Measurements from ENCODE around the gene TTC31. TPM values are rescaled to one million over a fixed set of nuclear protein-coding genes. Genes with fewer than 3 reads are reported as not detected.

TTC31 gene
- total and polyA plus RNA-seq, 2 experiments from 2014 or later, result 15.9 to 20.4 TPM

GRCh38 chr2:74534411-74534810, 51.5 kb downstream of the TTC31 start:
- in situ Hi-C loops (cut with MboI), result no loop called here
- no peaks in the 10 kb centered on the region for H4K20me1 ChIP-seq (ENCODE audit: insufficient read depth)
- H3K79me2 ChIP-seq (ENCODE audit: insufficient read depth), result peaks cover 24% of the 10 kb centered on the region
- no peak overlapping the region for H3K9ac ChIP-seq
- no peak for DNase-seq
- H3K9me2 ChIP-seq (ENCODE audit: insufficient read depth), result no peaks in the 10 kb centered on the region
- H3K9me3 ChIP-seq (ENCODE audit: low read depth), result no peaks in the 10 kb centered on the region
- no peak overlapping the region for H2AFZ ChIP-seq
- TF ChIP-seq EZH2 (IDR thresholded peaks at IDR 0.05; ENCODE audit: insufficient read depth, poor library complexity, severe bottlenecking), result no peak
- H3K36me3 ChIP-seq (ENCODE audit: low read depth), result no peaks in the 10 kb centered on the region
- no peak overlapping the region for H3K4me3 ChIP-seq
- peaks cover 31% of the 10 kb centered on the region for H3F3A ChIP-seq (ENCODE audit: insufficient read depth)
- no peaks in the 10 kb centered on the region for H3K27me3 ChIP-seq (replicated peaks; ENCODE audit: insufficient read depth)
- WGBS, 2 experiments (ENCODE audit: low coverage in 1 of 2, low lambda C conversion rate in 2 of 2, missing lambda C conversion rate in 2 of 2), result 71 to 72% methylated on average over 11 to 12 of the region's 12 CpGs
- H3K4me1 ChIP-seq (ENCODE audit: insufficient read depth), result peaks cover 14% of the 10 kb centered on the region
- H3K4me2 ChIP-seq (ENCODE audit: unreplicated experiment), result no peak overlapping the region
- H3K27ac ChIP-seq, result no peak overlapping the region

- H2AFZ ChIP-seq, result no peak overlapping the region
- H3K9me2 ChIP-seq (ENCODE audit: insufficient read depth), result no peaks in the 10 kb centered on the region
- H3K27ac ChIP-seq, result no peak overlapping the region
- WGBS, 2 experiments (ENCODE audit: low coverage in 1 of 2, low lambda C conversion rate in 2 of 2, missing lambda C conversion rate in 2 of 2), result 92% methylated on average over 10 of the region's 10 CpGs
- H3K27me3 ChIP-seq (replicated peaks; ENCODE audit: insufficient read depth), result no peaks in the 10 kb centered on the region
- no peaks in the 10 kb centered on the region for H3K9me3 ChIP-seq (ENCODE audit: low read depth)
- H3K4me1 ChIP-seq (ENCODE audit: insufficient read depth), result peaks cover 21% of the 10 kb centered on the region
- in situ Hi-C loops (cut with MboI), result no loop called here
- peaks cover 17% of the 10 kb centered on the region for H3K79me2 ChIP-seq (ENCODE audit: insufficient read depth)
- H3F3A ChIP-seq (ENCODE audit: insufficient read depth), result peaks cover 35% of the 10 kb centered on the region
- no peak for TF ChIP-seq EZH2phosphoT487 (IDR thresholded peaks at IDR 0.05; ENCODE audit: insufficient read depth, low read depth)
- no peak for TF ChIP-seq EZH2 (IDR thresholded peaks at IDR 0.05; ENCODE audit: insufficient read depth, poor library complexity, severe bottlenecking)
- no peak overlapping the region for H3K4me3 ChIP-seq
- no peaks in the 10 kb centered on the region for H3K36me3 ChIP-seq (ENCODE audit: low read depth)
- no peak overlapping the region for H3K9ac ChIP-seq
- no peak overlapping the region for H3K4me2 ChIP-seq (ENCODE audit: unreplicated experiment)
- DNase-seq, result no peak
- no peaks in the 10 kb centered on the region for H4K20me1 ChIP-seq (ENCODE audit: insufficient read depth)
Measured at GRCh38 chr2:74535440-74535965, 52.6 kb downstream of the TTC31 start.

DNA sequence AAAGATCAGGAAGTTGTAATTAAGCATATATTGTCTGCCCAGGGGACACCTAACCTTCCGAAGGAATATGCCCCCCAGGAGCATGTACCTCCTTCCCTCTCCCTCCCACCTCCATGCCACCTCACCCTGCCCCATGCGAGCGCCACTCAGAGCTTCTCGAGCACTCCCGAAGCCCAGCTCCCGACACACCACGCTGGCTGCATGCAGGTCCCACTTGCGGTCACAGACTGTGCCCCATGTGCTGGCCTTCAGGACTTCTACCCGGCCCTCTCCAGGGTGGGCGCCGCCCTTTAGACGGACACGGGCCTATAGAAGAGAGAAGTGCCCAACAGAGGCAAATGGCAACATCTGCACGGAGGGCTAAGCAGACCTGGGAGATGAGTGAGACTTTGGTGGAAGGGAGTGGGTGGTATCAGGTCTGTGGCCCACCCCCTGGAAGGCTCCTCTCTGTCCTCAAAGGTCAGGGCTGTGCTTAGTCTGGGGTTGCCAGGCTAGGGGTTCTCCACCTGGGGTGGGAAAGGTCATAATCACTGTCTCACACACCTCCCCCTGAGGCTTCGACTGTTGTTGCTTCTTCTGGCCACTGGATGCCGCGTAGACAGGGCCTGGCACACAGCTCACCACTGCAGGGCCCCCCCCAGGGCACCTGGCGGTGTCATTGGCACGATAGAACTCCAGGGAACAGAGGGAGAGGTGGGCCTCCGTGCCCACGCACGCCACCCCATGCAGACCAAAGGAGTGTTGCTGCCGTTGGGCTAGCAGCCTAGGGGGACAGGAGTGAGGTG, 53.5 kb downstream of the TTC31 start:
- no peaks in the 10 kb centered on the region for H3K36me3 ChIP-seq (ENCODE audit: low read depth)
- no peak for DNase-seq
- H4K20me1 ChIP-seq (ENCODE audit: insufficient read depth), result no peaks in the 10 kb centered on the region
- no peak overlapping the region for H3K4me2 ChIP-seq (ENCODE audit: unreplicated experiment)
- H3K4me3 ChIP-seq, result no peak overlapping the region
- H3K4me1 ChIP-seq (ENCODE audit: insufficient read depth), result peaks cover 15% of the 10 kb centered on the region
- no peak overlapping the region for H3K9ac ChIP-seq
- H3K9me2 ChIP-seq (ENCODE audit: insufficient read depth), result no peaks in the 10 kb centered on the region
- H3K9me3 ChIP-seq (ENCODE audit: low read depth), result no peaks in the 10 kb centered on the region
- in situ Hi-C loops (cut with MboI), result no loop called here
- H3F3A ChIP-seq (ENCODE audit: insufficient read depth), result peaks cover 40% of the 10 kb centered on the region
- no peak overlapping the region for H2AFZ ChIP-seq
- no peaks in the 10 kb centered on the region for H3K27me3 ChIP-seq (replicated peaks; ENCODE audit: insufficient read depth)
- TF ChIP-seq EZH2 (IDR thresholded peaks at IDR 0.05; ENCODE audit: insufficient read depth, poor library complexity, severe bottlenecking) (no peak), EZH2phosphoT487 (IDR thresholded peaks at IDR 0.05; ENCODE audit: insufficient read depth, low read depth) (no peak)
- H3K27ac ChIP-seq, result no peak overlapping the region
- H3K79me2 ChIP-seq (ENCODE audit: insufficient read depth), result peaks cover 8% of the 10 kb centered on the region
- 79 to 84% methylated on average over 20 to 23 of the region's 23 CpGs for WGBS, 2 experiments (ENCODE audit: low coverage in 1 of 2, low lambda C conversion rate in 2 of 2, missing lambda C conversion rate in 2 of 2)

DNA sequence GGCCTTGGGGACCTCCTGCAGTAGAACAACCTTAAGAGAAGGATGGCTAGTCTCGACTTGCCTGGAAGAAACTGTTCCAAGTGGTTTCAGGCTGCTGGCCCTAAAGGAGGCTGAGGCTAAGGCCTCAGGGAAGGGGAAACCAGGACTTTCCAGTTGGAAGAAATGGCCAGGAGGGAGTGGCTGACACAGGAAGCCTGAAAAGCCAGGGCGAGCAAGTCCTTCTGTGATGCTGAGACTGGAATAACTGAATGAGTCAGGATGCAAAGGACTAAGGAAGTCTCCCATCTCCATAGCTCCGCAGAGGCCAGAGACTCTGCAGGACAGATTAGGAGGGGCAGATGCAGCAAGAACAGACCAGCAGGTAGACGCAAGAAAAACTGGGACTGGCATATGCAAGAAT, 54.3 kb downstream of the TTC31 start:
- Histone ChIP-seq H3K4me2 (ENCODE audit: unreplicated experiment) (no peak overlapping the region), H3K79me2 (ENCODE audit: insufficient read depth) (peaks cover under 1% of the 10 kb centered on the region; the same call in 1 of the 2 replicates), H3K9ac (no peak overlapping the region), H3K4me1 (ENCODE audit: insufficient read depth) (peaks cover 7% of the 10 kb centered on the region), H3K27me3 (replicated peaks; ENCODE audit: insufficient read depth) (no peaks in the 10 kb centered on the region), H3K9me3 (ENCODE audit: low read depth) (no peaks in the 10 kb centered on the region), H3K4me3 (no peak overlapping the region), H4K20me1 (ENCODE audit: insufficient read depth) (no peaks in the 10 kb centered on the region), H3F3A (ENCODE audit: insufficient read depth) (peaks cover 33% of the 10 kb centered on the region), H3K36me3 (ENCODE audit: low read depth) (no peaks in the 10 kb centered on the region), H3K27ac (no peak overlapping the region), H3K9me2 (ENCODE audit: insufficient read depth) (no peaks in the 10 kb centered on the region), H2AFZ (no peak overlapping the region)
- TF ChIP-seq EZH2 (IDR thresholded peaks at IDR 0.05; ENCODE audit: insufficient read depth, poor library complexity, severe bottlenecking) (no peak), EZH2phosphoT487 (IDR thresholded peaks at IDR 0.05; ENCODE audit: insufficient read depth, low read depth) (no peak)
- in situ Hi-C loops (cut with MboI), result no loop called here
- DNase-seq, result peak; percentile 55
- 47 to 51% methylated on average over 4 of the region's 4 CpGs for WGBS, 2 experiments (ENCODE audit: low coverage in 1 of 2, low lambda C conversion rate in 2 of 2, missing lambda C conversion rate in 2 of 2)

All from GM23248 (cell line).